VCaP (cell line): ENCODE data around the gene TRIM46.

Experiments
- H3K27ac ChIP-seq: fragments of 450-650 bp; 2 replicates; pipeline ENCODE4 v1.5.1; 2017
- CTCF ChIP-seq: fragments of 450-650 bp; conservative IDR thresholded peaks from 2 replicates; pipeline ENCODE4 v1.5.1; 2017; ENCODE audit warnings: mild to moderate bottlenecking, moderate library complexity

The TRIM46 gene

GRCh38 chr1:155175927-155176371 is 2.3 kb downstream of the TRIM46 start:
- no peak for TF ChIP-seq CTCF
- peak overlapping the region; percentile 60 for H3K27ac ChIP-seq

GRCh38 chr1:155176544-155177071 is 3.0 kb downstream of the TRIM46 start:
- TF ChIP-seq CTCF: peak; percentile 94
- peak overlapping the region; percentile 60 for H3K27ac ChIP-seq

- H3K27ac ChIP-seq: peak overlapping the region; percentile 60
- no peak for TF ChIP-seq CTCF
These were observed 3.7 kb downstream of the TRIM46 start for GRCh38 chr1:155177192-155177917.

- TF ChIP-seq CTCF: no peak
These were observed 4.3 kb downstream of the TRIM46 start for GRCh38 chr1:155177918-155178281.

GRCh38 chr1:155178441-155179111 is 4.9 kb downstream of the TRIM46 start:
- no peak for TF ChIP-seq CTCF
- no peak overlapping the region for H3K27ac ChIP-seq

More at GRCh38 chr1:155177918-155178281, 4.3 kb downstream of the TRIM46 start:
- peak overlapping the region; percentile 60 for H3K27ac ChIP-seq

- TF ChIP-seq CTCF: no peak
- no peak overlapping the region for H3K27ac ChIP-seq
These were observed 5.7 kb downstream of the TRIM46 start for GRCh38 chr1:155179112-155180031.
